Posterior vena cava (tissue), 2 donors: ENCODE measurements around the gene ST8SIA3. TPM values are rescaled to one million over a fixed set of nuclear protein-coding genes. Genes with fewer than 3 reads are reported as not detected.
"Not testable (repeated sequence)": the region's sequence is repeated elsewhere in the genome, so short reads cannot be mapped to it uniquely, and the experiment has no call there.

Experiments used
- DNase-seq: peaks from one replicate; pipeline ENCODE4 v3.0.0-alpha.2; 2020; ENCODE audit warnings: low spot score
- intact Hi-C, 2 donors: fragments of 100-400 bp; cut with DNase I; formaldehyde crosslinking; loops; one replicate each; pipeline versions ENCODE4 v1.14.1 to v1.14.2; 2022 to 2023
- total RNA-seq, 2 donors: library from RNA; stranded (reverse); fragmentation: NEBNext Ultra II Directional; extraction: Animal tissue kit (Norgen Biotek cat#: 25700); gene quantifications; one replicate each; pipeline ENCODE4 v1.2.1, GENCODE V29; 2021
- donor health status: DM: yes; HTN: yes; CAD: no.
- donor health status: DM: yes; HTN: yes; CAD: no.

The ST8SIA3 gene
- total RNA-seq, 2 donors from 2014 or later = not detected

GRCh38 chr18:57359433-57359832 is 7.1 kb downstream of the ST8SIA3 start:
- DNase-seq = no peak
- intact Hi-C loops = no loop called here

GRCh38 chr18:57362714-57363113 is 10.4 kb downstream of the ST8SIA3 start:
- DNase-seq = no peak

GRCh38 chr18:57364460-57364859 is 12.1 kb downstream of the ST8SIA3 start:
- intact Hi-C loops = no loop called here
- no peak for DNase-seq

More at GRCh38 chr18:57362714-57363113, 10.4 kb downstream of the ST8SIA3 start:
- intact Hi-C loops = no loop called here

GRCh38 chr18:57366528-57367081 is 14.2 kb downstream of the ST8SIA3 start:
- intact Hi-C loops = no loop called here
- DNase-seq = no peak

- intact Hi-C loops = no loop called here
- DNase-seq = no peak
Measured at GRCh38 chr18:57372444-57372843, 20.1 kb downstream of the ST8SIA3 start.

GRCh38 chr18:57373017-57373416 is 20.7 kb downstream of the ST8SIA3 start:
- intact Hi-C loops = no loop called here
- no peak for DNase-seq

GRCh38 chr18:57376503-57376902 is 24.1 kb downstream of the ST8SIA3 start:
- no peak for DNase-seq
- intact Hi-C loops = no loop called here

- intact Hi-C loops = no loop called here
- no peak for DNase-seq
Measured at GRCh38 chr18:57389271-57389670, 36.9 kb downstream of the ST8SIA3 start.

- intact Hi-C loops = no loop called here
- no peak for DNase-seq
Measured at GRCh38 chr18:57390044-57390443, 37.7 kb downstream of the ST8SIA3 start.

- intact Hi-C loops, DNase-seq: not testable (repeated sequence)
Measured at GRCh38 chr18:57394749-57395148, 42.4 kb downstream of the ST8SIA3 start.

GRCh38 chr18:57396831-57397230 is 44.5 kb downstream of the ST8SIA3 start:
- intact Hi-C loops = not testable (repeated sequence)

GRCh38 chr18:57397440-57398132 is 45.2 kb downstream of the ST8SIA3 start:
- intact Hi-C loops = no loop called here
- no peak for DNase-seq

More at GRCh38 chr18:57396831-57397230, 44.5 kb downstream of the ST8SIA3 start:
- not testable (repeated sequence) for DNase-seq

- DNase-seq = no peak
- intact Hi-C loops = no loop called here
Measured at GRCh38 chr18:57404345-57404744, 52.0 kb downstream of the ST8SIA3 start.

- intact Hi-C loops = no loop called here
- no peak for DNase-seq
Measured at GRCh38 chr18:57409650-57410049, 57.3 kb downstream of the ST8SIA3 start.

- no peak for DNase-seq
- intact Hi-C loops = no loop called here
Measured at GRCh38 chr18:57410749-57411148, 58.4 kb downstream of the ST8SIA3 start.

- intact Hi-C loops = no loop called here
- DNase-seq = no peak
Measured at GRCh38 chr18:57416542-57416941, 64.2 kb downstream of the ST8SIA3 start.

Other genes with a start within 250 kb of the ST8SIA3 start
- not detected for gene BOD1L2, start 205.5 kb upstream of the ST8SIA3 start, total RNA-seq
- gene ONECUT2, start 82.8 kb downstream of the ST8SIA3 start, total RNA-seq = under 1 TPM; 0.05 TPM
- 10 to 100 TPM; 15.5 to 19.2 TPM for gene FECH, start 234.1 kb downstream of the ST8SIA3 start, total RNA-seq